GM10248 (cell line): ENCODE results near the gene PSPH.
"Not testable (repeated sequence)": the region's sequence is repeated elsewhere in the genome, so short reads cannot be mapped to it uniquely, and the experiment has no call there.

Source experiments
- CTCF ChIA-PET: fragments of 300-600 bp; sonication (Branson Sonifier 250); formaldehyde crosslinking; extraction: SDS; loops from one replicate; lab custom pipeline; 2021; ENCODE audit warnings: antibody characterized with exemption; lab: Yijun Ruan, JAX
- POLR2A ChIA-PET: fragments of 350-650 bp; sonication (Branson Sonifier 250); formaldehyde crosslinking; extraction: SDS; loops from one replicate; lab custom pipeline; 2020; ENCODE audit warnings: antibody characterized with exemption; lab: Yijun Ruan, JAX
- DNase-seq: peaks from one replicate; pipeline ENCODE4 v3.0.0; 2012; ENCODE audit errors: extremely low spot score
- CTCF ChIP-seq: IDR thresholded peaks from 2 replicates; pipeline ENCODE4 v1.5.1; 2012; ENCODE audit warnings: mild to moderate bottlenecking, low read depth; ENCODE audit errors: extremely low read depth, missing control alignments, control extremely low read depth

The PSPH gene

DNA sequence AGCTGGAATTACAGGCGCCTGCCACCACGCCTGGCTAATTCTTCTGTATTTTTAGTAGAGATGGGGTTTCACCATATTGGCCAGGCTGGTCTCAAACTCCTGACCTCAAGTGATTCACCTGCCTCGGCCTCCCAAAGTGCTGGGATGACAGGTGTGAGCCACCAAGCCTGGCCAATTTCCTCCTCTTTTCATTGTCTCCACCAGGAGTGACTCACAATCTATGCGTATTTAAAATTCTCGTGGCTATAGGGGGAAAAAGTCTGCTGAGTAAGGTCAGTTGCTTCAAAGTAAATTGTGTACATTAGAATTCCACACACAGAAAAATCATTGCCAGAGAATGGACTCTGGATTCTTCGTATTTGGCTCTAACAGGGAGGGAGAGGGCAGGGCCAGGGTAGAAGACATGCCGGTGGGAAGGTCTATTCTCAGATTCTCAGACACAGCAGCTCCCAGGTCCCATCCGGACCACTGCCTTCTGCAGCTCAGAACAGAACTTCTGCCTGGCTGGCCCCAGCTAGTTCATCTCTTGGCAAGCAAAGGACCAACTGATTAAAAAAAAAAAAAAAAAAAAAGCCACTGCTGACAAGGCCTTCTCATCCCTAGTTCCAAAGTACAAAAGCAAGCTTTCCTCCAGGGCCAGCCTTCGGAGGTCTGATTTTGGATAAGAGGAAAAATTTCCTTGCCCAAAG is 22.2 kb downstream of the PSPH start:
- TF ChIP-seq CTCF, result no peak
- no peak for DNase-seq
- POLR2A ChIA-PET, result no interaction called here
- CTCF ChIA-PET, result no interaction called here

DNA sequence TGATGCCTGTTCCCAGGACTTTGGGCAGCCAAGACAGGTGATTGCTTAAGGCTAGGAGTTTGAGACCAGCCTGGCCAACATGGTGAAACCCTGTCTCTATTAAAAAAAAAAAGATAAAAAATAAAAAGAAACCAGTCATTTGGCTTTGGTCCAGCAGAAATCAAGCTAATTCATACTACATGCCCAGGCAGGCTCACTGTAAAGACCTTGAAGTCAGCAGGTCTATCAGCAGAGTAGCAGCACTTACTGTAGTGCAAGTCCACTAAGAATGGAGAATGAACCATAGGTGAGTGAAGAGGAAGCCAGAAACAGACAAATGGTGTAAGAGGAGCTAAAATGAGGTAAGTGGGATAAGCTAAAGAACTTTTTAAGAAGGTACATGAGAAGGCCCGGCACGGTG is 24.7 kb downstream of the PSPH start:
- no peak for DNase-seq
- ChIA-PET CTCF (interaction anchor here (1.7 kb wide), 1 partner anchor 12 kb away, joined by 3 read pairs; no protein-coding TSS in a partner anchor), POLR2A (no interaction called here)
- TF ChIP-seq CTCF, result no peak

DNA sequence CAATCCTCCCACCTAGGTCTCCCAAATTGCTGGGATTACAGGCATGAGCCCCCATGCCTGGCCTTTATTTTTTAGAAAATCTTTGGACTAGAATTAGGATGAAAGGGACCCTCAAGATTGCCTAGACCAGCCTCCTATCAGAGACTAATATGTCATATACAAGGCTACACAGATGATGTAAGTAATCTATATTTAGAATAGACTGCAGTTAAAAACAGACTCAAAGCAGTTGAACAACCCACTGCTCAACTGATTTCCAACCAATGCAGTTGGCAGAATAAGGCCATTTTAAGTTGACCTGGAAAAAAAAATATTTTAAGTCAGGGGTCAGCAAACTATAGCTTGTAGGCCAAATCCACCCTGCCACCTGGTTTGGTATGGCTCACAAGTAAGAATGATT is 27.7 kb downstream of the PSPH start:
- POLR2A ChIA-PET, result no interaction called here
- no peak for DNase-seq
- CTCF ChIA-PET, result no interaction called here
- no peak for TF ChIP-seq CTCF

GRCh38 chr7:56019501-56019900 is 31.7 kb downstream of the PSPH start:
- POLR2A ChIA-PET, result no interaction called here
- DNase-seq, result no peak
- CTCF ChIA-PET, result interaction anchor here (1.2 to 6.4 kb wide), 5 partner anchors 10 to 55 kb away, joined by 3 to 39 read pairs (median 5); no protein-coding TSS in a partner anchor
- TF ChIP-seq CTCF, result no peak

GRCh38 chr7:56017015-56017414 is 34.2 kb downstream of the PSPH start:
- DNase-seq, POLR2A ChIA-PET: not testable (repeated sequence)
- CTCF ChIA-PET, result interaction anchor here (3.4 to 6.4 kb wide), 2 partner anchors 12 to 17 kb away, joined by 9 to 39 read pairs; no protein-coding TSS in a partner anchor

GRCh38 chr7:56009695-56010094 is 41.5 kb downstream of the PSPH start:
- ChIA-PET CTCF (interaction anchor here (1.1 to 1.6 kb wide), 3 partner anchors 9 to 16 kb away, joined by 3 to 6 read pairs (median 5); no protein-coding TSS in a partner anchor), POLR2A (no interaction called here)
- TF ChIP-seq CTCF, result no peak
- no peak for DNase-seq

DNA sequence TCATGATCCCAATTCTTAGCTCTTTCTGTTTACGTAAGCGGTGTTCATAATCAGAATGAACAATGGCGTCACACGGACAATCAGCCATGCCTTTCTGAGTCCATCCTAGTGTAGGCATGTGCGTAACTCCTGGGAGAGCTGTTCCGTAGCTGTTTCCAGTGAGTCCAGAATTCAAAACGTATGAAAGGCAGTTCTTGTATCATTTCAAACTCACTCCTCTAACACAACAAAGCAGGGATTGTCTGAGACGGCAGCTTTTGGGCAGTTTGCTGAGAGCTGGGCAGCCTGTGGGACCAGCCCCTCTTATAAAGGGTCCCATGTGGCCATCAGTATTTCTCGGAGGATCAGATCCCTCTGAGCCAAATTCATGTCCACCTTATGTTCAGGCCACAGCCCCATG is 43.4 kb downstream of the PSPH start:
- no peak for DNase-seq
- CTCF ChIA-PET, result interaction anchor here (1.1 to 4.9 kb wide), 5 partner anchors 12 to 66 kb away, joined by 3 to 33 read pairs (median 4); partner anchors contain the start of genes CCT6A, PSPH and SUMF2
- POLR2A ChIA-PET, result no interaction called here
- no peak for TF ChIP-seq CTCF
